GM12891 (cell line): ENCODE data around the gene TFF1.

Experiments used
- PAX5 ChIP-seq: IDR thresholded peaks from 2 replicates; pipeline ENCODE4 v1.6.1; 2011; ENCODE audit warnings: low read length, moderate library complexity, mild to moderate bottlenecking; ENCODE audit not compliant: insufficient read depth, severe bottlenecking
- POLR2A ChIP-seq: IDR thresholded peaks from 2 replicates; pipeline ENCODE4 v1.6.1; 2011; ENCODE audit warnings: low read depth, low read length, control low read depth
- POLR2AphosphoS5 ChIP-seq: IDR thresholded peaks from 2 replicates; pipeline ENCODE4 v1.6.1; 2011; ENCODE audit warnings: low read depth, low read length, control low read depth
- POU2F2 ChIP-seq: IDR thresholded peaks from 2 replicates; pipeline ENCODE4 v1.6.1; 2011; ENCODE audit warnings: low read depth, mild to moderate bottlenecking, control low read depth, low read length, moderate library complexity
- SPI1 ChIP-seq: IDR thresholded peaks from 2 replicates; pipeline ENCODE4 v1.6.1; 2011; ENCODE audit warnings: low read depth, low read length, control low read depth
- TAF1 ChIP-seq: IDR thresholded peaks from 2 replicates; pipeline ENCODE4 v1.6.1; 2011; ENCODE audit warnings: low read depth, low read length, control low read depth

DNA sequence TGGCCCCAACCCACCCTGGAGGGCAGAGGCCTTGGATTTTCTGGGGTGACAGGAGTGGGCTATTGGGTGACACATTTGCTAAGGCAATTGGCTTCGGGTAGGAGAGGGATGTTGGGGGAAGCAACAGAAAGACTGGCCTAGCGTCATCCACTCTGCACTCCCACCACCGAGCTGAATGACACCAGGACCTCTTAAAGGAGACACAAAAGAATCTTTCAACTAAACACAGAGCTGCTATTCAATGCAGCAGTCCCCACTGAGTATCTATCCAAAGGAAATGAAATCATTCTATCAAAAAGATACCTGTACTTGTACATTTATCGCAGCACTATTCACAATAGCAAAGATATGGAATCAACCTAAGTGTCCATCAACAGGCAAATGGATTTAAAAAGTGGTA, 21.7 kb downstream of the TFF1 start:
- TF ChIP-seq POLR2A, result no peak
- TF ChIP-seq POLR2AphosphoS5, result no peak
- no peak for TF ChIP-seq TAF1
- no peak for TF ChIP-seq SPI1
- TF ChIP-seq POU2F2, result no peak
- TF ChIP-seq PAX5, result no peak
